GM12878 (cell line): ENCODE measurements around the gene IFIT3. TPM values are rescaled to one million over a fixed set of nuclear protein-coding genes. Genes with fewer than 3 reads are reported as not detected.

ENCODE experiments used
- ATAC-seq: fragments of 200-7000 bp; cut with Tn5 transposase; 3 replicates; pipeline ENCODE4 v1.9.1; 2020; ENCODE audit warnings: mild to moderate bottlenecking, moderate library complexity
- BruUV-seq: library from RNA; stranded (reverse); fragments of 400-500 nt; replicated peaks from 2 replicates; lab custom pipeline; 2021; lab: Mats Ljungman, UMichigan
- CTCF ChIA-PET: fragments of 300-600 bp; sonication (Branson Sonifier 250); formaldehyde crosslinking; extraction: SDS; loops from one replicate; lab custom pipeline; 2021; ENCODE audit warnings: inconsistent platforms; lab: Yijun Ruan, JAX
- POLR2A ChIA-PET: fragments of 350-600 bp; formaldehyde crosslinking; extraction: SDS; loops from one replicate; lab custom pipeline; 2021; ENCODE audit warnings: inconsistent platforms; lab: Charles Lee
- RAD21 ChIA-PET: fragments of 300-600 bp; sonication (Branson Sonifier 250); formaldehyde crosslinking; loops from one replicate; lab custom pipeline; 2023; ENCODE audit warnings: antibody characterized with exemption; ENCODE audit not compliant: unreplicated experiment; lab: Charles Lee
- SMC1A ChIA-PET: fragments of 300-600 bp; sonication (Branson Sonifier 250); formaldehyde crosslinking; loops from one replicate; lab custom pipeline; 2023; ENCODE audit not compliant: unreplicated experiment, uncharacterized antibody; lab: Charles Lee
- DNase-seq: peaks from one replicate; pipeline ENCODE4 v3.0.0-alpha.2; 2011; ENCODE audit warnings: low read depth, low spot score
- FAIRE-seq: peaks from 3 replicates; lab custom pipeline; 2011; peaks lifted over from hg19 to GRCh38; lab: Jason Lieb, UNC
- H2AFZ ChIP-seq: 2 replicates; pipeline ENCODE4 v1.6.0; 2011; ENCODE audit warnings: low read depth, low read length, control low read depth; ENCODE audit not compliant: control insufficient read depth
- H3K27ac ChIP-seq: 2 replicates; pipeline ENCODE4 v1.5.1; 2011; ENCODE audit warnings: control low read depth; ENCODE audit not compliant: control insufficient read depth, insufficient read depth
- H3K27me3 ChIP-seq, 2 experiments: replicated peaks in 1 of 2; 2 replicates each; pipeline versions ENCODE4 v1.6.0 to v1.6.1; 2011; ENCODE audit warnings: low read length in 1 of 2; ENCODE audit not compliant: control insufficient read depth in 2 of 2, insufficient read depth in 2 of 2
- H3K36me3 ChIP-seq, 2 experiments: 2 replicates each; pipeline ENCODE4 v1.5.1; 2011; ENCODE audit warnings: low read length in 1 of 2; ENCODE audit not compliant: control insufficient read depth in 2 of 2, insufficient read depth in 2 of 2
- H3K4me1 ChIP-seq: 2 replicates; pipeline ENCODE4 v1.6.1; 2011; ENCODE audit warnings: mild to moderate bottlenecking, low read length, moderate library complexity, mixed read lengths; ENCODE audit not compliant: control insufficient read depth, insufficient read depth
- H3K4me2 ChIP-seq: 2 replicates; pipeline ENCODE4 v1.6.0; 2011; ENCODE audit warnings: control low read depth; ENCODE audit not compliant: control insufficient read depth, insufficient read depth
- H3K4me3 ChIP-seq: fragments of 200-600 bp; sonication (generic); 2 replicates; pipeline ENCODE4 v1.5.1; 2016
- H3K79me2 ChIP-seq: 2 replicates; pipeline ENCODE4 v1.6.0; 2011; ENCODE audit warnings: low read length; ENCODE audit not compliant: control insufficient read depth, insufficient read depth
- H3K9ac ChIP-seq: 2 replicates; pipeline ENCODE4 v1.8.0; 2011; ENCODE audit warnings: low read length, control low read depth, mixed read lengths; ENCODE audit not compliant: control insufficient read depth, insufficient read depth
- H3K9me3 ChIP-seq: replicated peaks from 3 replicates; pipeline ENCODE4 v1.5.1; 2011; ENCODE audit warnings: mild to moderate bottlenecking, low read length; ENCODE audit not compliant: control insufficient read depth, insufficient read depth
- H4K20me1 ChIP-seq: 2 replicates; pipeline ENCODE4 v1.6.0; 2011; ENCODE audit not compliant: control insufficient read depth, insufficient read depth
- EZH2 ChIP-seq: IDR thresholded peaks from 2 replicates; pipeline ENCODE4 v1.6.1; 2012; ENCODE audit warnings: low read depth, mild to moderate bottlenecking, control low read depth, inconsistent platforms, low read length, borderline replicate concordance; ENCODE audit not compliant: control insufficient read depth
- IRF4 ChIP-seq: IDR thresholded peaks from 2 replicates; pipeline ENCODE4 v1.6.1; 2011; ENCODE audit warnings: low read depth, low read length
- MYC ChIP-seq: IDR thresholded peaks from 2 replicates; pipeline ENCODE4 v1.6.1; 2011; ENCODE audit warnings: mild to moderate bottlenecking, low read length, moderate library complexity, inconsistent platforms; ENCODE audit not compliant: insufficient read depth, insufficient replicate concordance, insufficient read length, severe bottlenecking
- NR2F1 ChIP-seq: fragments of 450-650 bp; conservative IDR thresholded peaks from 2 replicates; pipeline ENCODE4 v1.6.1; 2017; ENCODE audit warnings: mild to moderate bottlenecking
- POLR2A ChIP-seq: IDR thresholded peaks from 2 replicates; pipeline ENCODE4 v1.6.1; 2011; ENCODE audit warnings: low read depth, mild to moderate bottlenecking, low read length
- SIX5 ChIP-seq: IDR thresholded peaks from 2 replicates; pipeline ENCODE4 v1.6.1; 2011; ENCODE audit warnings: mild to moderate bottlenecking, low read depth, low read length, moderate library complexity; ENCODE audit not compliant: severe bottlenecking
- SREBF1 ChIP-seq: IDR thresholded peaks from 2 replicates; pipeline ENCODE4 v1.6.1; 2012; ENCODE audit warnings: mild to moderate bottlenecking, low read length
- STAT3 ChIP-seq: IDR thresholded peaks from 2 replicates; pipeline ENCODE4 v1.6.1; 2011; ENCODE audit warnings: low read depth, low read length, improper control_type of control experiment
- ZNF217 ChIP-seq: fragments of 450-650 bp; IDR thresholded peaks from 2 replicates; pipeline ENCODE4 v1.6.1; 2017; ENCODE audit warnings: antibody characterized with exemption, mild to moderate bottlenecking
- ZZZ3 ChIP-seq: IDR thresholded peaks from 2 replicates; pipeline ENCODE4 v1.6.1; 2011; ENCODE audit warnings: low read depth; ENCODE audit not compliant: control insufficient read depth, insufficient read length
- in situ Hi-C: fragments of 300-500 bp; cut with MboI; formaldehyde crosslinking; loops from 9 replicates; pipeline ENCODE4 v1.14.3; 2018; ENCODE audit warnings: mixed read lengths
- intact Hi-C: fragments of 100-400 bp; cut with micrococcal nuclease; formaldehyde crosslinking; loops from one replicate; pipeline ENCODE4 v1.14.2; 2022; ENCODE audit not compliant: unreplicated experiment
- polyA plus RNA-seq, 11 experiments: library from polyadenylated mRNA; depleted of rRNA in 4 of 11; unstranded in 6 of 11; stranded (reverse) in 5 of 11; fragments of >200 nt; fragmentation: Nextera tagmentation in 4 of 11; fragmentation: Illumina TruSeq in 1 of 11; extraction: Ambion mirVana in 4 of 11; extraction: Trizol in 1 of 11; gene quantifications; 1 replicate in 1 of 11; 2 replicates in 10 of 11; pipeline versions ENCODE4 v1.2.1 to v1.2.3, GENCODE V29; 2011 to 2016; ENCODE audit warnings: inconsistent platforms in 2 of 11, missing spikeins in 2 of 11, low read depth in 1 of 11
- total RNA-seq, 4 experiments: library from RNA; depleted of rRNA in 3 of 4; stranded (reverse); fragments of >200 nt in 3 of 4; fragmentation: Illumina TruSeq in 1 of 4; extraction: Trizol in 1 of 4; gene quantifications; 2 replicates each; pipeline versions ENCODE4 v1.2.1 to v1.2.3, GENCODE V29; 2013 to 2021
- TF ChIP-seq, protein P1 (sequence below): fragments of 450-650 bp; IDR thresholded peaks from 2 replicates; pipeline ENCODE4 v1.6.1; 2017; ENCODE audit warnings: antibody characterized with exemption, mild to moderate bottlenecking, moderate library complexity
- TF ChIP-seq, protein P2 (sequence below): fragments of 450-650 bp; IDR thresholded peaks from 2 replicates; pipeline ENCODE4 v1.6.1; 2017; ENCODE audit warnings: mild to moderate bottlenecking

Gene IFIT3
- total and polyA plus RNA-seq, 10 of the 15 experiments (the other 5 are each of a cell fraction or from before 2014, with no cell fraction given) = 27.0 to 70.2 (median 51.1) TPM

DNA sequence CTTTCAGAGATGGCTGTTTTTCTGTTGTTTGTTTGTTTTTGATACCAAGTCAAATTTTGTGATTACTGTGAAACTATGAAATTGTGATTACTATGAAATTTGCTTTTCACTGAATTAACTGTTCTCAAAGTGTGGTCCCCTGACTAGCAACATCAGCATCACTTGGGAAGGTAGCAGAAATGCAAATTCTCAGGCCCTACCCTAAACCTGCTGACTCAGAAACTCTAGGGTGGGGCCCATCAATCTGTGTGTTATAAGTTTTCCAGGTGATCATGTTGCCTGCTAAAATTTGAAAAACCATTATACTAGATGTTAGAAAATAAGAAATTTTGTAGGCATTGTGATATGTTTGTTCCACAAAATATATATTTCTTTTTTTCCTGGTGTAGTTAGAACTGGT is 51.3 kb downstream of the IFIT3 start:
- DNase-seq (no peak), ATAC-seq (no peak), FAIRE-seq (no peak)
- Histone ChIP-seq H3K9ac (no peak overlapping the region), H3K27ac (no peak overlapping the region), H3K4me1 (no peaks in the 10 kb centered on the region), H3K4me3 (no peak overlapping the region), H3K36me3 (no peaks in the 10 kb centered on the region), H3K27me3 (no peaks in the 10 kb centered on the region), H4K20me1 (no peaks in the 10 kb centered on the region), H3K9me3 (no peaks in the 10 kb centered on the region), H3K4me2 (no peak overlapping the region), H2AFZ (no peak overlapping the region), H3K79me2 (no peaks in the 10 kb centered on the region)
- BruUV-seq = no TSS peak
- CTCF ChIA-PET = interaction anchor here (1.4 to 1.5 kb wide), 3 partner anchors 10 to 161 kb away, joined by 5 to 8 read pairs (median 5); no protein-coding TSS in a partner anchor
- SMC1A ChIA-PET = interaction anchor here (1.3 to 1.7 kb wide), 3 partner anchors 10 to 114 kb away, joined by 4 to 5 read pairs (median 5); no protein-coding TSS in a partner anchor
- POLR2A ChIA-PET = no interaction called here
- in situ Hi-C loops (no loop called here), intact Hi-C loops (no loop called here)
- TF ChIP-seq SIX5 = no peak
- TF ChIP-seq, protein P1, sequence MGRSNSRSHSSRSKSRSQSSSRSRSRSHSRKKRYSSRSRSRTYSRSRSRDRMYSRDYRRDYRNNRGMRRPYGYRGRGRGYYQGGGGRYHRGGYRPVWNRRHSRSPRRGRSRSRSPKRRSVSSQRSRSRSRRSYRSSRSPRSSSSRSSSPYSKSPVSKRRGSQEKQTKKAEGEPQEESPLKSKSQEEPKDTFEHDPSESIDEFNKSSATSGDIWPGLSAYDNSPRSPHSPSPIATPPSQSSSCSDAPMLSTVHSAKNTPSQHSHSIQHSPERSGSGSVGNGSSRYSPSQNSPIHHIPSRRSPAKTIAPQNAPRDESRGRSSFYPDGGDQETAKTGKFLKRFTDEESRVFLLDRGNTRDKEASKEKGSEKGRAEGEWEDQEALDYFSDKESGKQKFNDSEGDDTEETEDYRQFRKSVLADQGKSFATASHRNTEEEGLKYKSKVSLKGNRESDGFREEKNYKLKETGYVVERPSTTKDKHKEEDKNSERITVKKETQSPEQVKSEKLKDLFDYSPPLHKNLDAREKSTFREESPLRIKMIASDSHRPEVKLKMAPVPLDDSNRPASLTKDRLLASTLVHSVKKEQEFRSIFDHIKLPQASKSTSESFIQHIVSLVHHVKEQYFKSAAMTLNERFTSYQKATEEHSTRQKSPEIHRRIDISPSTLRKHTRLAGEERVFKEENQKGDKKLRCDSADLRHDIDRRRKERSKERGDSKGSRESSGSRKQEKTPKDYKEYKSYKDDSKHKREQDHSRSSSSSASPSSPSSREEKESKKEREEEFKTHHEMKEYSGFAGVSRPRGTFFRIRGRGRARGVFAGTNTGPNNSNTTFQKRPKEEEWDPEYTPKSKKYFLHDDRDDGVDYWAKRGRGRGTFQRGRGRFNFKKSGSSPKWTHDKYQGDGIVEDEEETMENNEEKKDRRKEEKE = no peak
- TF ChIP-seq SREBF1 = no peak
- TF ChIP-seq POLR2A = no peak
- no peak for TF ChIP-seq MYC
- TF ChIP-seq NR2F1 = no peak
- TF ChIP-seq, protein P2, sequence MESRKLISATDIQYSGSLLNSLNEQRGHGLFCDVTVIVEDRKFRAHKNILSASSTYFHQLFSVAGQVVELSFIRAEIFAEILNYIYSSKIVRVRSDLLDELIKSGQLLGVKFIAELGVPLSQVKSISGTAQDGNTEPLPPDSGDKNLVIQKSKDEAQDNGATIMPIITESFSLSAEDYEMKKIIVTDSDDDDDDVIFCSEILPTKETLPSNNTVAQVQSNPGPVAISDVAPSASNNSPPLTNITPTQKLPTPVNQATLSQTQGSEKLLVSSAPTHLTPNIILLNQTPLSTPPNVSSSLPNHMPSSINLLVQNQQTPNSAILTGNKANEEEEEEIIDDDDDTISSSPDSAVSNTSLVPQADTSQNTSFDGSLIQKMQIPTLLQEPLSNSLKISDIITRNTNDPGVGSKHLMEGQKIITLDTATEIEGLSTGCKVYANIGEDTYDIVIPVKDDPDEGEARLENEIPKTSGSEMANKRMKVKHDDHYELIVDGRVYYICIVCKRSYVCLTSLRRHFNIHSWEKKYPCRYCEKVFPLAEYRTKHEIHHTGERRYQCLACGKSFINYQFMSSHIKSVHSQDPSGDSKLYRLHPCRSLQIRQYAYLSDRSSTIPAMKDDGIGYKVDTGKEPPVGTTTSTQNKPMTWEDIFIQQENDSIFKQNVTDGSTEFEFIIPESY = no peak
- no peak for TF ChIP-seq STAT3
- no peak for TF ChIP-seq EZH2
- TF ChIP-seq IRF4 = no peak
- TF ChIP-seq ZNF217 = no peak
- no peak for TF ChIP-seq ZZZ3
- RAD21 ChIA-PET = no interaction called here
